Erythroblast (primary cell): ENCODE results near the gene AMZ1.

Experiments used
- GATA1 ChIP-seq: IDR thresholded peaks from 2 replicates; pipeline ENCODE4 v1.6.1; 2011; ENCODE audit warnings: low read depth, mild to moderate bottlenecking, control low read depth, low read length, moderate library complexity
- POLR2A ChIP-seq: IDR thresholded peaks from 2 replicates; pipeline ENCODE4 v1.6.1; 2011; ENCODE audit warnings: mild to moderate bottlenecking, low read length

- TF ChIP-seq POLR2A (no peak), GATA1 (no peak)
Measured at GRCh38 chr7:2717293-2718261, 29.6 kb downstream of the AMZ1 start.
